SK-N-SH (cell line): ENCODE results near the gene ATP2B1. TPM values are rescaled to one million over a fixed set of nuclear protein-coding genes. Genes with fewer than 3 reads are reported as not detected.

Experiments
- CTCF ChIA-PET: fragments of 300-600, 350-600 bp; formaldehyde crosslinking; extraction: SDS; loops from one replicate; lab custom pipeline; 2021; lab: Yijun Ruan, JAX
- POLR2A ChIA-PET: fragments of 350-600 bp; sonication (Branson Sonifier 250); formaldehyde crosslinking; extraction: SDS; loops from one replicate; lab custom pipeline; 2020; ENCODE audit warnings: antibody characterized with exemption, inconsistent platforms; lab: Yijun Ruan, JAX
- DNase-seq: peaks from one replicate; pipeline ENCODE4 v3.0.0; 2012
- H2AFZ ChIP-seq: fragments of 200-600 bp; sonication (generic); 2 replicates; pipeline ENCODE4 v1.8.1; 2016; ENCODE audit warnings: antibody characterized with exemption, mild to moderate bottlenecking, low read depth
- H3F3A ChIP-seq: fragments of 200-600 bp; sonication (generic); replicated peaks from 2 replicates; pipeline ENCODE3; 2016; ENCODE audit warnings: antibody characterized with exemption, mild to moderate bottlenecking; ENCODE audit not compliant: insufficient read depth
- H3K27ac ChIP-seq, 2 experiments: fragments of 200-500 bp in 1 of 2; fragments of 200-600 bp in 1 of 2; sonication (Bioruptor generic) in 1 of 2; sonication (generic), shearing (Covaris generic) in 1 of 2; 2 replicates each; pipeline versions ENCODE4 v1.5.1 to v1.6.1; 2014 to 2016; ENCODE audit warnings: low read depth in 2 of 2, inconsistent platforms in 1 of 2, low read length in 1 of 2, mild to moderate bottlenecking in 1 of 2, mixed read lengths in 1 of 2
- H3K27me3 ChIP-seq: fragments of 200-600 bp; sonication (generic), shearing (Covaris generic); 2 replicates; pipeline ENCODE4 v1.6.1; 2016; ENCODE audit warnings: mixed run types; ENCODE audit not compliant: insufficient read depth
- H3K36me3 ChIP-seq, 2 experiments: fragments of 200-500 bp in 1 of 2; fragments of 200-600 bp in 1 of 2; sonication (Bioruptor generic) in 1 of 2; sonication (generic) in 1 of 2; replicated peaks in 1 of 2; 2 replicates each; pipeline versions ENCODE3 to v1.5.1; 2014 to 2016; ENCODE audit warnings: low read length in 1 of 2, mild to moderate bottlenecking in 1 of 2; ENCODE audit not compliant: insufficient read depth in 2 of 2, control insufficient read depth in 1 of 2
- H3K4me1 ChIP-seq, 2 experiments: fragments of 200-500 bp in 1 of 2; fragments of 200-600 bp in 1 of 2; sonication (Bioruptor generic) in 1 of 2; sonication (generic), shearing (Covaris generic) in 1 of 2; 2 replicates each; pipeline versions ENCODE4 v1.5.1 to v1.6.1; 2014 to 2016; ENCODE audit warnings: low read depth in 1 of 2, low read length in 1 of 2, mixed run types in 1 of 2; ENCODE audit not compliant: insufficient read depth in 2 of 2, control insufficient read depth in 1 of 2
- H3K4me2 ChIP-seq: fragments of 200-600 bp; sonication (generic), shearing (Covaris generic); 2 replicates; pipeline ENCODE4 v1.6.1; 2017; ENCODE audit warnings: mixed run types
- H3K4me3 ChIP-seq, 2 experiments: fragments of 200-500 bp in 1 of 2; fragments of 200-600 bp in 1 of 2; sonication (Bioruptor generic) in 1 of 2; sonication (generic), shearing (Covaris generic) in 1 of 2; 2 replicates each; pipeline versions ENCODE4 v1.5.1 to v1.8.1; 2014 to 2016; ENCODE audit warnings: low read depth in 2 of 2, inconsistent platforms in 1 of 2, low read length in 1 of 2, mild to moderate bottlenecking in 1 of 2, mixed read lengths in 1 of 2, moderate library complexity in 1 of 2
- H3K79me2 ChIP-seq: fragments of 200-600 bp; sonication (generic); 2 replicates; pipeline ENCODE4 v1.8.1; 2017; ENCODE audit warnings: mild to moderate bottlenecking; ENCODE audit not compliant: insufficient read depth
- H3K9ac ChIP-seq: fragments of 200-600 bp; sonication (generic); 2 replicates; pipeline ENCODE4 v1.6.1; 2017; ENCODE audit warnings: mixed run types
- H3K9me2 ChIP-seq: fragments of 200-600 bp; sonication (generic); 2 replicates; pipeline ENCODE4 v1.6.1; 2017; ENCODE audit warnings: mixed run types
- H3K9me3 ChIP-seq: fragments of 200-600 bp; sonication (generic); 2 replicates; pipeline ENCODE4 v1.6.1; 2017; ENCODE audit warnings: mixed run types, mild to moderate bottlenecking, moderate library complexity
- H4K20me1 ChIP-seq: fragments of 200-600 bp; sonication (generic); 2 replicates; pipeline ENCODE4 v1.6.1; 2017; ENCODE audit warnings: mild to moderate bottlenecking, mixed run types; ENCODE audit not compliant: insufficient read depth
- CTCF ChIP-seq: fragments of 200-600 bp; sonication (generic); IDR thresholded peaks from 2 replicates; pipeline ENCODE4 v1.6.1; 2017; ENCODE audit warnings: antibody characterized with exemption, mild to moderate bottlenecking, moderate library complexity
- EP300 ChIP-seq, 2 experiments: IDR thresholded peaks; 2 replicates each; pipeline versions ENCODE4 v1.4.0 to v1.6.1; 2012; ENCODE audit warnings: borderline replicate concordance in 1 of 2, low read depth in 1 of 2, low read length in 1 of 2
- FOSL2 ChIP-seq: IDR thresholded peaks from 2 replicates; pipeline ENCODE4 v1.4.0; 2012; ENCODE audit warnings: low read depth, mild to moderate bottlenecking, moderate library complexity, borderline replicate concordance
- SMC3 ChIP-seq: IDR thresholded peaks from 2 replicates; pipeline ENCODE4 v1.6.1; 2012; ENCODE audit warnings: low read depth, low read length, improper control_type of control experiment
- USF2 ChIP-seq: fragments of 150-350 bp; IDR thresholded peaks from 2 replicates; pipeline ENCODE4 v1.6.1; 2017; ENCODE audit warnings: antibody characterized with exemption, low read length, low read depth, borderline replicate concordance
- WGBS: methylation state at CpG from one replicate; pipeline ENCODE4 v1.1.6; 2017; ENCODE audit warnings: low lambda C conversion rate; 5-methylcytosine and 5-hydroxymethylcytosine counted together
- polyA plus RNA-seq, 3 experiments: library from polyadenylated mRNA; depleted of rRNA; stranded (reverse); fragments of >200 nt; gene quantifications; 2 replicates each; pipeline ENCODE4 v1.2.3, GENCODE V29; 2012

ATP2B1 gene
- polyA plus RNA-seq, 1 of the 3 experiments (the other 2 are of a cell fraction): 4.3 TPM

- no peak for TF ChIP-seq SMC3
- peak; percentile 69 for TF ChIP-seq USF2
- peak in 1 of 2 experiments; percentile 26; a peak in 2 of 4 replicates for TF ChIP-seq EP300 (IDR thresholded peaks at IDR 0.05; ENCODE audit: borderline replicate concordance in 1 of 2, low read depth in 1 of 2, low read length in 1 of 2)
Observed at GRCh38 chr12:89709157-89709994, 738 bp upstream of the ATP2B1 start (continued).

- DNase-seq: peak; percentile 60
- H3K27ac ChIP-seq: peak overlapping the region; percentile 85 to 96
- no peaks in the 10 kb centered on the region for H3K9me3 ChIP-seq
- no peaks in the 10 kb centered on the region for H3K36me3 ChIP-seq
- H3F3A ChIP-seq: peaks cover 16% of the 10 kb centered on the region
- H3K9me2 ChIP-seq: no peaks in the 10 kb centered on the region
- peak overlapping the region; percentile 79 for H2AFZ ChIP-seq
- peak overlapping the region; percentile 97 for H3K4me2 ChIP-seq
- peak overlapping the region; percentile 74; the same call in 1 of the 2 replicates for H3K9ac ChIP-seq
- no peaks in the 10 kb centered on the region for H3K27me3 ChIP-seq
- H3K4me3 ChIP-seq: peak overlapping the region; percentile 91 to 94
- CTCF ChIA-PET: interaction anchor here (1.4 to 2.4 kb wide), 5 partner anchors 11 to 164 kb away, joined by 3 to 17 read pairs (median 4); no protein-coding TSS in a partner anchor
- H3K4me1 ChIP-seq: peaks cover 0 to 2% of the 10 kb centered on the region in 2 experiments; a peak in 3 of 4 replicates
- POLR2A ChIA-PET: no interaction called here
- TF ChIP-seq CTCF (peak; percentile 17; the same call in 1 of the 2 replicates), FOSL2 (no peak)
- peaks cover 12% of the 10 kb centered on the region; the same call in 1 of the 2 replicates for H4K20me1 ChIP-seq
- H3K79me2 ChIP-seq: peaks cover 51% of the 10 kb centered on the region
- WGBS: 2% methylated on average over 19 of the region's 73 CpGs
Observed at GRCh38 chr12:89707703-89708564, 704 bp downstream of the ATP2B1 start.
